H7 (cell line): ENCODE measurements around the gene WDR43. TPM values are rescaled to one million over a fixed set of nuclear protein-coding genes. Genes with fewer than 3 reads are reported as not detected.

Source experiments
- DNase-seq: peaks from one replicate; pipeline ENCODE4 v3.0.0; 2012
- H3K27me3 ChIP-seq: 2 replicates; pipeline ENCODE4 v1.6.0; 2011; ENCODE audit warnings: mild to moderate bottlenecking, low read length; ENCODE audit not compliant: control insufficient read depth, insufficient read depth
- H3K36me3 ChIP-seq: replicated peaks from 2 replicates; pipeline ENCODE4 v1.5.1; 2011; ENCODE audit warnings: low read length; ENCODE audit not compliant: control insufficient read depth, insufficient read depth
- H3K4me3 ChIP-seq: 2 replicates; pipeline ENCODE4 v1.5.1; 2011; ENCODE audit warnings: low read depth, mild to moderate bottlenecking, control low read depth, low read length, moderate library complexity; ENCODE audit not compliant: insufficient read depth
- total RNA-seq: library from RNA; depleted of rRNA; stranded (reverse); fragments of >200 nt; shearing (Covaris generic); gene quantifications from 2 replicates; pipeline ENCODE4 v1.2.3, GENCODE V29; 2014

Gene WDR43
- total RNA-seq, 1 experiment from 2014 or later = 106 TPM

DNA sequence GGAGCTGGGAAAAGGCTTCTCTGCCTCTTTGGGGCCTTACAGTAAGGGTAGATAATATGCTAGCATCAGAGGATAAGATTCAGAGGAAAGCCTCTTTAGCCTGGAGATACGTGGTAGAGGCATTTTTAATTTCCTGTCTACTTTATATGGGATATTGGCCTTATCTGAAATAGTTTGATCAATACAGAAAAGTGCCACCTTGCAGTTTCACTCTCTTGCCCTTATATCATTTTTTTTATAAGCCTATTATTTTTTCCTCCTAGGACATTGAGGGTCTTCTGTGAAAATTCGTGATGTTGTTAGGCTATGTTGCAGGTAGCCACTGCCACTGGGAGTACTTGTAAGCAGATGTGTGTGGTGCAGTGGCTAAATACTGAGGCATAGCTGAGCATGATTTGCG is 46.5 kb downstream of the WDR43 start:
- peaks cover 42% of the 10 kb centered on the region for H3K36me3 ChIP-seq
- no peaks in the 10 kb centered on the region for H3K27me3 ChIP-seq
- DNase-seq = no peak
- no peak overlapping the region for H3K4me3 ChIP-seq

DNA sequence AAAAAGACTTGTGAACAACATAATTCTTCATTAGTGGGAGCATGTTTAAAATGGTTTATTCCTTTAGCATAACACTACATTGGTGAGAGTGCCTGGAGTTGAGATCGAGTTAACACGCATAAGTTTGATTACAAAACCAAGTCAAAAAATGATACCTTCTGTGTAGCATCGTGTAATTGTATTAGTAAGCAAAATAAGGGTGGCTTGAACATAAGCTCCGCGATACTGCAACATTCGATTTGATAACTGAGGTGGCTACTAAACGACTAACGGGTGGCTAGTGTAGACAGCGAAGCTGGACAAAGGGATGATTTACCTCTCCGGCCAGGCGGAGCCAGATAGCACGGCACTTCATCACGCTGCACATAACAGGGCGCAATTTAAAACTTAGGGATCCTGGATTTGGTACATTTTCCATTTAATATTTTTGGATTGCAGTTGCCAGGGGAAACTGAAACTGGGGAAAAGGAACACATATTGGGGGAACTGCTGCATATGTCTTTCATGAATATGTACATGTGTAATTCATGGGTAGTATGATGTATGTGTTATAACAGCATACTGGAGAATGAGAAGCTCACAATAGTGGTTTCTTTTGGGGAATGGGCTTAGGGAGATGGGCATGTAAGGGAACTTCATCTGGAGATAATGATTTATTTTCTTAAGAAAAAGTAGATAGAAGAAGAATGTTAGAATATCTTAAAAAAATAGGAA is 50.2 kb downstream of the WDR43 start:
- Histone ChIP-seq H3K27me3 (no peaks in the 10 kb centered on the region), H3K4me3 (no peak overlapping the region), H3K36me3 (peaks cover 55% of the 10 kb centered on the region)
- no peak for DNase-seq

DNA sequence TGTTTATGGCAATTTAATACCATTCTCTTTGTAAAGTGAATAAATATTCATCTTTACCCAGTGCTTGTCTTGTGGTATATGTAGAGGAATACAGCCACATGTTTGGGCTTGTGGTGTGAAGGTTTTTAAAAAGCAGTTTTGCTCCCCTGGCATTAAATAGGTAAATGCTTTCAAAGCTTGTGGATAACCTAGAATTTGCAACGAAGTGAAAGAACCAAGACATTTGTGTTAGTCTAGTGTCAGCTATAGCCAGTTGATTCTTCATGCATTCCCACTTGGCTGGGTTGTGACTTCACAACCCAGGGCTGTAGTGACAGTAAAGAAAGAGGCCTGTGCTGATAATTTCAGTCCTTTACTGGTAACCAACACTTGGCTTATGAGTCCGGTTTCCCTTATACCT is 53.7 kb downstream of the WDR43 start:
- H3K4me3 ChIP-seq = no peak overlapping the region
- no peak for DNase-seq
- H3K27me3 ChIP-seq = no peaks in the 10 kb centered on the region
- H3K36me3 ChIP-seq = peaks cover 35% of the 10 kb centered on the region

DNA sequence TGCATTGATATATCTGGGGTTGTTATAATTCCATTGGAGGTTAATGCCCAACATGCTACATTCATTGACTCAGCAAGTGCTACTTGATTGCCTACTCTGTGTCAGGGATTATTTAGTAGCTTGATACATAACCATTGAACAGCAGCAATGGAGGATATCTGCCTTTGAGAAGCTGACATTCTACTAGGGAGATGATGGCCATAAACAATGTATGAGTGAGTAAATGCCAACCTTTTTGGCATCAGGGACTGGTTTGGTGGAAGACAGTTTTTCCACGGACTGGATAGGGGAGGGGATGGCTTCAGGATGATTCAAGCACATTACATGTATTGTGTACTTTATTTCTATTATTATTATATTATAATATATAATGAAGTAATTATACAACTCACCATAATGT is 54.7 kb downstream of the WDR43 start:
- H3K27me3 ChIP-seq = no peaks in the 10 kb centered on the region
- DNase-seq = no peak
- H3K36me3 ChIP-seq = peaks cover 28% of the 10 kb centered on the region
- no peak overlapping the region for H3K4me3 ChIP-seq

DNA sequence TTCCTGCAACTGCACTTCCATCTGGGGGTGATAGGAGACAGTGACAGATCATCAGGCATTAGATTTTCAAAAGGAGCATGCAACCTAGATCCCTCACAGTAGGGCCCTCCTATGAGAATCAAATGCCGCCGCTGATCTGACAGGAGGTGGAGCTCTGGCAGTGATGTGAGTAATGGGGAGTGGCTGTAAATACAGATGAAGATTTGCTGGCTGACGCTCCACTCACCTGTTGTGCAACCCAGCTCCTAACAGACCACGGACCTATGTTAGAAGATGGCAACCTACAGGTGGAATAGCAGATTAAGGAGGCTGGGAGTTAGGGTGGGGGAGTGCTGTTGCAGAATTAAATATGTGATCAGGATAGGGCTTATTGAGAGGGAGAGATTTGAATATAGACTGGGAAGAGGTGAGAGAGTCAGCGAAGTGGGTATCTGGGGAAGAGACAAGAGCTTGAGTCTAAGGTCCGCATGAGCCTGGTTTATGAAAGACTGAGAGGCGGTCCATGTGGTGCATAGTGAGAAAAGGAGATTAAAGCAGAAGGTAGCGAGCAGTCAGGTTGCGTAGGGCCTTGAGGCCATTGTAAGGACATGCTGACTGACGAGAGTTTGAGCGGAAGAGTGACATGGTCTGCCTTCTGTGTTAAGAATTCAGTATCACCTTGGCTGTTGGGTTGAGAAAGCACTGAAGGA is 55.3 kb downstream of the WDR43 start:
- H3K36me3 ChIP-seq = peaks cover 25% of the 10 kb centered on the region
- DNase-seq = no peak
- H3K4me3 ChIP-seq = no peak overlapping the region
- no peaks in the 10 kb centered on the region for H3K27me3 ChIP-seq

DNA sequence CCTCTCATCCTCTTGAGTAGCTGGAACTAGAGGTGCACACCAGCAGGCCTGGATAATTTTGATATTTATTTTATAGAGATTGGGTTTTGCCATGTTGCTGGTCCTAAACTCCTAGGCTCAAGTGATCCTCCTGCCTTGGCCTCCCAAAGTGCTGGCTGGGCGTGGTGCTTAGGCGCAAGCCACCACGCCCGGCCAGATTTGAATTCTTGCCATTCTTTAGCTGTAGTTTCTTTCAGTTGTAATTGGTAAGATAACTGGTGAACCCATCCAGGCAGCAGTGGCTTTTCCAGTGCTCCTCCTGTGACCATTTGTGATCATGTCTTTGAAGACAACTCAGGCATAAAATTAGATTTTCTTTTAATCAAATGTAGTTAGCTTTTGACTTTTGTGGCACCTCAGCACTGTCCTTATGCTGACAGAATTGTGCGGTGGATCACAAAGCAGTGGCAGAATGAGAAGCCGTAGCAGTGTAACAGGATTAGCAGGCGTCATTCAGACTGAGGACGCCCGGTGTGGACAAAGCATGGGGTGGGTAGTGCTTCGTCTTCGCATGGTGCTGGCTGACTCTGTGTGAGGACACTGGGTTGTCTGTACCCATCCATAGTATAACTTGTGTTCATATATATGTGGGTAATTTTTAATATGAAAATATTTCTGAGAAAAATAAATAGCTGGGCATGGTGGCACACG is 56.6 kb downstream of the WDR43 start:
- Histone ChIP-seq H3K4me3 (no peak overlapping the region), H3K27me3 (no peaks in the 10 kb centered on the region), H3K36me3 (peaks cover 23% of the 10 kb centered on the region)
- no peak for DNase-seq

DNA sequence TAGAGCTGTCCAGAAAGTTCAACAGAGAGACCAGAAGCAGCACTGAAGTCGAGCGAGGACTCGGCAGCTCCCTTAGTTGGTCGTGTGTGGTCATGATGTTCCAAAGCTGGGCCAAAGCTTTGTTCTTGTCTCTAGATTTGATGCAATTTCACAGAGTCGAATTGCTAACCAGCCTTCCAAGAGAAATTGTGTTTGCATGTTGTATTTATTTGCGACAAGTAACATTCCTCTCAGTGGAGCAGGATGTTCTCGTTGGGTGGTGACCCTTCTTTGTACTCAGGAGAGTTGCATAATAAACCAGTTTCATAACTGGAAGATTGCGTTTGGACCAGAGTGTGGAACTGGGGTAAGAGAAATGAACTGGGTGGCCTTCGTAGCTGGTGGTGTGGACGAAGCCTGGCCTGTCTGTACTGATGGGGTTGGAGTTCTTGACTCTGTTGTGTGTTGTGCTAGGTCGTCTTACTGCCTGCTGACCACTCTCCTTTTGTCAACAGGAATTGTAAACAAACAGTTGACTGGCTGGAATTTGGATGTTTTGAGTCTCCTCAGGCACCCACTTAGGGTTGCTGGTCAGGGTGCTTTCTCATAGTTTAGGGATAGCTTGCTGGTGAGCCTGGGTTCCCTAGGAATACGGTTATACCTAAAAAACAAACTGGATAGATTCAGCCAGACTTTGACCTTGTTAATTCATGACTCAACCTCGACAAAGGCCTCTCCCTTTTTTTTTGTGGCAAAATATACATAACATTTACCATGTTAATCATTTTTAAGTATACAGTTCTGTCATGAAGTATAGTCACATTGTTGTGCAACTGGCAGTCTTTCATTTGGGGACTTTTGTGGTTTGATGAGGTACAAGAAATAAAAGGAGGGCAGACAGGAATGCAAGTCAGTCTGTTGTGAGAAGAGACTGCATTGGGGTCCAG is 57.7 kb downstream of the WDR43 start:
- H3K27me3 ChIP-seq = no peaks in the 10 kb centered on the region
- no peak overlapping the region for H3K4me3 ChIP-seq
- DNase-seq = no peak
- H3K36me3 ChIP-seq = peaks cover 13% of the 10 kb centered on the region

DNA sequence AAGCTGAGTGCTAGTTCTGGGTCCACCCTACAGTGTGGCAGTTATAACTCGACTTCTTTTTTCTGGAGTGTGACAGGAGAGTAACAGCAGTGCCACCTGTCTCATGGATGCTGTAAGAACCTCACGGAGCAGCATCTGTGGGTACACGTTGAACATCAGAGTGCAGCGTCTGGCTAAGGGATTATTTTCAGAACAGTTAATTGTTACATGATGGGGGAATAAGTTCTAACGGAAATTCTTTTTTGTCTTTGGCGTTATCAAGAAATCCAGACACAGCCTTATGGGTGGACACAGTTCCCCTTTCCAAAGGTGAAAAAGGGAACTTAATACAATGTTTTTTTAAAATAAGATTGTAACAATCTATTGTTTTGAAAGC is 58.4 kb downstream of the WDR43 start:
- Histone ChIP-seq H3K27me3 (no peaks in the 10 kb centered on the region), H3K36me3 (peaks cover 9% of the 10 kb centered on the region), H3K4me3 (no peak overlapping the region)
- DNase-seq = no peak

DNA sequence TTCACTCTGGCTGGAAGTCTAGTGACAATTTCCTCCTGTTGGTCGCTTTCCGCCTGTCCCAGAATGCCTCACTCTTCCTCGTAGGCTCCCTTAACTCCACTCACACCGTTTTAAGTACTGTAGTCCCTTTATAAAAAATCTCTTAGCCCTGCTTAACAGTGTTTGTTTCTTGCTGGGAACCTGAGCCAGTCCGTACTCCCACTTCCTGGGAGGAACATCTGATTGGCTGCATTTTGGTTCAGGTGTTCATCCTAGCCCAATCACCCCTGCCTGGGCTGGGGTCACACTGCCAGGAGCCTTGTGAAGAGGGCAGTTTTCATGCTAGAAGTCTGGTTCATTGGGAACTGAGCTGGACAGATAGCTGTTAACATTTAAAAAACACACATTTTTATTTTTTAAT is 61.0 kb downstream of the WDR43 start:
- peak; percentile 38 for DNase-seq
- Histone ChIP-seq H3K36me3 (no peaks in the 10 kb centered on the region), H3K27me3 (no peaks in the 10 kb centered on the region), H3K4me3 (no peak overlapping the region)

DNA sequence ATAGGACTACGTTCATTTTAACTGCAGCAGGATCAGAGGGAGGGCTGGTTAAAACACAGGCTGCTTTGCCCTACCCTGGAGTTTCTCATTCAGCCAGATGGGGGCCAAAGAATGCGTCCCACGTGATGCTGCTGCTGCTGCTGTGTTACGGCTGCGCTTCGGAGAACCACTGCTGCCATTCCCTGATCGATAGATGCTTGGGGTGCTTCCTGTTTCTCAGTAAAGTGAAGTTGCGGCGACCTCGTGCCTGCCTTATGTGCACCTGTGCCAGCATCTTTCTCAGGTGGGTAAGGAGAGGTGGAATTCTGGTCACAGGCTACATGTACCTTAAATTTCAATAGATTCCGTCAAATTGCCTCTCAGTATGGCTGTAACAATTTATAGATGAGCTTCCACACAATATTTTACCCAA is 62.0 kb downstream of the WDR43 start:
- Histone ChIP-seq H3K4me3 (peak overlapping the region; percentile 22), H3K27me3 (no peaks in the 10 kb centered on the region), H3K36me3 (no peaks in the 10 kb centered on the region)
- DNase-seq = peak; percentile 67

DNA sequence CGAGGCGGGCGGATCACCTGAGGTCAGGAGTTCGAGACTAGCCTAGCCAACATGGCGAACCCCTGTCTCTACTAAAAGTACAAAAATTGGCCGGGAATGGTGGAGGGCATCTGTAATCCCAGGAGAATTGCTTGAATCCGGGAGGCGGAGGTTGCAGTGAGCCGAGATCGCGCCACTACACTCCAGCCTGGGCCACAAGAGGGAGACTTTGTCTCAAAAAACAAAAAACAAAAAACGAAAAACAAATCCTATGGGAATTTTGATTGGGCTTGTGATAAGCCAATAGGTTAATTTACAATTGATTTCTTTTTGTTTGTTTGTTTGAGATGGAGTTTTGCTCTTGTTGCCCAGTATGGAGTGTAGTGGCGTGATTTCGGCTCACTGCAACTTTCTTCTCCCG is 62.4 kb downstream of the WDR43 start:
- Histone ChIP-seq H3K4me3 (no peak overlapping the region), H3K27me3 (no peaks in the 10 kb centered on the region), H3K36me3 (no peaks in the 10 kb centered on the region)
- DNase-seq = no peak

DNA sequence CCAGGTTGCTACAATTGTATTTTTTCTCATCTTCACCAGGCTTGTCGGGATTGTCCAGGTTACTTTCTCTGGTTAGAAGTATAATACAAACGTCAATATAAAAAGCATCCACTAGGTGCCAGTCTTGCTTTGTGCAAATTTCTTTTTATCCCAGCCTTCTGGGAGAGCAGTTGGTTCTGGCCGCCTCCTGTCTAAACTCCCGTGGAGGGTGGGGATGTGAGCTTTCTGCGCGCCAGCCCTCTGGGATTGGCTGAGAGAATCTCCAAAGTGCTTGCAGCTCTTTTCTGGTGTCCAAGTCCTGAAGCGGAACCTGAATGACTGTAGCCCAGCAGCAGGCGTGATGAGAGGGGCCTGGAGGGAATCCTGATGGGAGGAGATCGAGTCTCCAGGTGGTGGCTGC is 64.2 kb downstream of the WDR43 start:
- Histone ChIP-seq H3K27me3 (no peaks in the 10 kb centered on the region), H3K4me3 (no peak overlapping the region), H3K36me3 (no peaks in the 10 kb centered on the region)
- peak; percentile 69 for DNase-seq

DNA sequence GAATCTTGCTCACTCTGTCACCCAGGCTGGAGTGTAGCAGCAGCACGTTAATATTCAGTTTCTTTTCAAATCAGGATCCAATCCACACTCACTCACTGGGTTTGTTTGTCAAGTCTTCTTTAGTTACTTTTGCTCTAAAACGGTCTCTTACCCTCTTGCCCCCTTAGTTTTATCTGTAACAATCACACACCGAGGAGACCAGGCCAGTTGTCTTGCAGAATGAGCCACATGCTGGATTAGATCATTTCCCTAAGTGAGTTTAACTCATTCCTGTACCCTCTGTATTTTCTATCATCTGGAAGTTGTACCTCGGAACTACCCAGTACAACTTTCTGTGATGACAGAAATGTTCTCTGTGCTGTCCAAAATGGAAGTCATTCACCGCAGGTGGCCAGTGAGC is 65.9 kb downstream of the WDR43 start:
- DNase-seq = no peak
- H3K4me3 ChIP-seq = no peak overlapping the region
- no peaks in the 10 kb centered on the region for H3K36me3 ChIP-seq
- H3K27me3 ChIP-seq = no peaks in the 10 kb centered on the region

DNA sequence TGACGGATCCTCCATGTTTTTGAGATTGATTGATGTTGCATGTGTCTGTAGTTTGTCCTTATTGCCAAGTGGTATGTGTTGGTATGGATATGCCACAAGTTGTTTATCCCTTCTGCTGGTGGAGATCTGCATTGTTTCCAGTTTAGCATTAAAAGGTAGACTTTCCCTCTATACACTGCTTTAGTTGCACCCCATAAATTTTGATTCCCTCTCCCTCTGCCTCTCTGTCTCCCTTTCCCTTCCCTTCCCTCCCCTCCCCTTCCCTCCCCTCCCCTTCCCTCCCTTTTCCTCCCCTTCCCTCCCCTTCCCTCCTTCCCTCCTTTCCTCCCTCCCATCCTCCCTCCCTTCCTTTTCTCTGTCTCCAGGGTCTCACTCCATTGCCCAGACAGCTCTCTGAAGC is 68.0 kb downstream of the WDR43 start:
- no peak for DNase-seq
- H3K36me3 ChIP-seq = no peaks in the 10 kb centered on the region
- H3K27me3 ChIP-seq = no peaks in the 10 kb centered on the region
- no peak overlapping the region for H3K4me3 ChIP-seq
